ENCODE measurements around the gene TMPRSS3. TPM values are rescaled to one million over a fixed set of nuclear protein-coding genes. Genes with fewer than 3 reads are reported as not detected.

TMPRSS3 gene
- total RNA-seq, 2 donors from 2014 or later: not detected

GRCh38 chr21:42346441-42346840, 49.4 kb downstream of the TMPRSS3 start:
- peak; percentile 54 for DNase-seq (ENCODE audit: low spot score)
- intact Hi-C loops (cut with DNase I): no loop called here

GRCh38 chr21:42344631-42345030, 51.2 kb downstream of the TMPRSS3 start:
- peak; percentile 9 for DNase-seq (ENCODE audit: low spot score)
- intact Hi-C loops (cut with DNase I): no loop called here

- DNase-seq (ENCODE audit: low spot score): peak; percentile 57
- intact Hi-C loops (cut with DNase I): no loop called here
Observed at GRCh38 chr21:42343963-42344510, 51.8 kb downstream of the TMPRSS3 start.

GRCh38 chr21:42343556-42343955, 52.3 kb downstream of the TMPRSS3 start:
- DNase-seq (ENCODE audit: low spot score): peak; percentile 56
- intact Hi-C loops (cut with DNase I): no loop called here

- DNase-seq (ENCODE audit: low spot score): peak; percentile 46
- intact Hi-C loops (cut with DNase I): no loop called here
Observed at GRCh38 chr21:42343101-42343500, 52.8 kb downstream of the TMPRSS3 start.

- DNase-seq (ENCODE audit: low spot score): peak; percentile 54
- intact Hi-C loops (cut with DNase I): no loop called here
Observed at GRCh38 chr21:42341776-42342542, 53.9 kb downstream of the TMPRSS3 start.

- peak; percentile 67 for DNase-seq (ENCODE audit: low spot score)
Observed at GRCh38 chr21:42340187-42341050, 55.4 kb downstream of the TMPRSS3 start.

GRCh38 chr21:42338729-42339715, 56.8 kb downstream of the TMPRSS3 start:
- DNase-seq (ENCODE audit: low spot score): peak; percentile 70
- intact Hi-C loops (cut with DNase I): no loop called here

More at GRCh38 chr21:42340187-42341050, 55.4 kb downstream of the TMPRSS3 start:
- intact Hi-C loops (cut with DNase I): no loop called here

- intact Hi-C loops (cut with DNase I): no loop called here
Observed at GRCh38 chr21:42337830-42338728, 57.8 kb downstream of the TMPRSS3 start.

GRCh38 chr21:42337276-42337675, 58.6 kb downstream of the TMPRSS3 start:
- no peak for DNase-seq (ENCODE audit: low spot score)
- intact Hi-C loops (cut with DNase I): no loop called here

More at GRCh38 chr21:42337830-42338728, 57.8 kb downstream of the TMPRSS3 start:
- DNase-seq (ENCODE audit: low spot score): peak; percentile 89

- peak; percentile 40 for DNase-seq (ENCODE audit: low spot score)
- intact Hi-C loops (cut with DNase I): no loop called here
Observed at GRCh38 chr21:42336054-42336453, 59.8 kb downstream of the TMPRSS3 start.

- intact Hi-C loops (cut with DNase I): no loop called here
Observed at GRCh38 chr21:42332557-42333317, 63.1 kb downstream of the TMPRSS3 start.

GRCh38 chr21:42331660-42332059, 64.2 kb downstream of the TMPRSS3 start:
- no peak for DNase-seq (ENCODE audit: low spot score)
- intact Hi-C loops (cut with DNase I): no loop called here

More at GRCh38 chr21:42332557-42333317, 63.1 kb downstream of the TMPRSS3 start:
- no peak for DNase-seq (ENCODE audit: low spot score)

GRCh38 chr21:42330380-42331371, 65.2 kb downstream of the TMPRSS3 start:
- intact Hi-C loops (cut with DNase I): no loop called here
- no peak for DNase-seq (ENCODE audit: low spot score)

GRCh38 chr21:42324896-42325295, 71.0 kb downstream of the TMPRSS3 start:
- no peak for DNase-seq (ENCODE audit: low spot score)
- intact Hi-C loops (cut with DNase I): no loop called here

All from posterior vena cava (tissue), 2 donors.